GM19397 (cell line): Measurements from ENCODE around the gene GDF11.
A peak's percentile ranks its signal among the peaks of the same experiment; 100 is the strongest.

Experiments used
- ATAC-seq: cut with Tn5 transposase; IDR thresholded peaks from one replicate; pipeline ENCODE4 v1.9.1; 2021; ENCODE audit warnings: mild to moderate bottlenecking, moderate library complexity; ENCODE audit not compliant: unreplicated experiment

Gene GDF11

DNA sequence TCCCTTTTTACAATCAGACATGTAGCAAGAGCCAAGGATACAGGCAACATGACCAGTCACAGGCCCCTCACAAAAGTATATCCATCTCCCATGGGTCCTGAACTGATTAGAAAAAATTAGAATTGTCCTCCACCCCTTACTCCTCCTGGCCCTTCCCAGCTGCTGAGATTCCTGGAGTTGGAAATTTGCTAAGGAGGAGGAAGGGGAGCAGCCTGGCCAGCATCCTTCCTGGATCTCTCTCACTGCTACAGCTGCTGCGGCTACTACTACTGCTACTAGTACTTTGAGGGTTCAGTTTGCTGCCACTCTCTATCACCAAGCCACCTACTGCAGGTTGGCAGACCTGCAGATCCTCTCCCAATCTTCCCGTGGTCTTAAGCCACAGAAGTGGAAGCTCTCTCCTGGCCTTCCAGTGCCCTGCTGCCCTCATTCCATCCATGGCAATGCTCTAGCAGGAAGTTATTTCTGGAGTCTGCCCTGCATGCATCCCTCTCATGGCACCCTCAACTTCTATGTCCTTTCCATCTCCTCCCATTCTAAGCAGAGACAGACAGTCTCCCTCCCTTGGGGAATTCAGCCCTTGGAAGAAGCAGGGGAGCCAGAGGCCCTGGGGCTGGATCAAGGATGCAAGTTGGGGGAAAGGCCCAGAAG is 36.2 kb upstream of the GDF11 start:
- no peak for ATAC-seq

DNA sequence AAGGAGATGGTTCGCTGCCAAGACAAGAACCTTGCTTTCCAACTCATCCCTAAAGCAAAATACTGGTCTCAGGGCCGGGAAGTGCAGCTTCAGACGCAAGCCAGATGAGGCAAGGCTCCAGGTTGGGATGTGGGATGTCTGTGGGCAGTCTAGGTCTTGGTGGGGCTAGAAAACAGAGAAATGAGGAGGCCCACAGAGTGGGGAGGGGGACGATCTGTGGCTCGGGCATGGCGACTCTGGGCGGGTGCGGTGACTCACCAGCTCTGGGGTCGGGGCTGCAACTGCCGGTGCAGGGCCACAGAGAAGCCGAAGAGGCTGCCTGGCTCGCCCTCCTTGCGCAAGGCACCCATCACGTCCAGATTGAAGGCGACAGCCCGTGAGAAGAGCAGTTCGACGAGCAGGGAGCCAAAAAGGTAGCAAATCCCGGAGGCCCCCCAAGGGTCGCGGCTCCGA is 35.7 kb upstream of the GDF11 start:
- ATAC-seq = no peak

DNA sequence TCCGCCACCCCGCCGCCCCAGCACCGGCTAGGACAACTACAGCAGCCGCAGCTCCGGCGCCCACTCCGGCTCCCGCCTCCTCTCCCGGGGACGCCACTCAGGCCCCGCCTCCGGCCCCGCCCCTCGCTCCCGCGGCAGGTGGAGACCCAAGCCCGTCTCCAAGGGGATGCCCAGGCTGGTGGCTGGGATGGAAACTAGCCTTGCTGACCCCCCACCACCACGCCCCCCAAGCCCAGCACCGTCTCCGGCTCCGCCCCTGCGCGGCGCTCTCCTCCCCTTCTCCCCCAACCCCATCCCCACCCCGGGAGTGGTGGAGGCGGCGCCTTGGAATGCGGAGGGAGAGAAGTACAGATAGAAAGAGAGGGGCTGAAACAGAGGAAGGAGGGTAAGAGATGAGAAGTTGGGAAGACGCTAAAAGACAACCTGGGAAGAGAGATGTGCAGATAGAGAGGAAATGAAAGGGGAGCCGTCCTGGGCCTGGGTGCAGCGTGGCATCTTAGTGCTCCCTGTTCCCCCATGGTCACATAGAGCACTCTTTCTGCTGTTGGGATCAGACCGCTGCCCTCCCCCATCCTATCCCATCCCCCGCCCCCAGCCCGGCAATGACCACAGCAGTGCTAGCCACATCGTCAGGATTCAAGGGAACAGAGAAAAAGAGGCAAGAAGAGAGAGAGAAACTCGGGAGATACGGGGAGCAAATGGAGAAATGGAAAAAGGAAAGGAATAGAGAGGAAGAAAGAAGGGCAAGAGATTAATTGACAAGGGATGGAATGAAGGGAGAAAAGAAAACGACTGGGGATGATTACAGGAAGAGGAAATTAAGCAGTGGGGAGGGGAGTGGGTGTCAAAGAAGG is 34.9 kb upstream of the GDF11 start, which contains the start of gene ITGA7:
Gene ITGA7, minus strand, starts transcription at position 64 of the 854 bp plus-strand sequence. CDS start 222 bp downstream, outside the sequence.
- no peak for ATAC-seq

DNA sequence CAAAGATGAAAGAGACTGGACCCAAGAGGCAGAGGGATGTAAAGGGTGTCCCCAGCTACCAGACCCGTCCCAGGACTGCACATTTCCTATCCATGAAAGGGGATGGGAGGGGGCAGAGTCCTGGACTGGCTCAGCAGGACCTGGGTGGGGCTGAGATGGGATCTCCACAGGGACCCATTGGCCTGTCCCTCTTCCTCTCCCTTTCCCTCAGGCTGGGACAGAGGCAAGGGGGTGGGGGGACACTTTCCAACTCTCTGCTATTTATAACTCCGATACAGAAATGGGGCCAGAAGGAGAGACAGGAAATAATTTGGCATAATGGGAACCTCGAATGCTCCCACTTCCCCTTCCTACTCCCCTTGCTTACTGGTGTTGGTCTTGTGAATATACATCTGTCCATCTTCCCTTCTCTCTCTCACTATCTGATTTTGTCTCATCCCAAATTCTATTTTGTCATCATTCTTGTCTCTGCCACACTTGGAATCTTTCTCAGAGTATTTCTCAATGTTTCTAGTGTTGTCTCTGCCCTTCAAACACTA is 34.2 kb upstream of the GDF11 start:
- no peak for ATAC-seq

DNA sequence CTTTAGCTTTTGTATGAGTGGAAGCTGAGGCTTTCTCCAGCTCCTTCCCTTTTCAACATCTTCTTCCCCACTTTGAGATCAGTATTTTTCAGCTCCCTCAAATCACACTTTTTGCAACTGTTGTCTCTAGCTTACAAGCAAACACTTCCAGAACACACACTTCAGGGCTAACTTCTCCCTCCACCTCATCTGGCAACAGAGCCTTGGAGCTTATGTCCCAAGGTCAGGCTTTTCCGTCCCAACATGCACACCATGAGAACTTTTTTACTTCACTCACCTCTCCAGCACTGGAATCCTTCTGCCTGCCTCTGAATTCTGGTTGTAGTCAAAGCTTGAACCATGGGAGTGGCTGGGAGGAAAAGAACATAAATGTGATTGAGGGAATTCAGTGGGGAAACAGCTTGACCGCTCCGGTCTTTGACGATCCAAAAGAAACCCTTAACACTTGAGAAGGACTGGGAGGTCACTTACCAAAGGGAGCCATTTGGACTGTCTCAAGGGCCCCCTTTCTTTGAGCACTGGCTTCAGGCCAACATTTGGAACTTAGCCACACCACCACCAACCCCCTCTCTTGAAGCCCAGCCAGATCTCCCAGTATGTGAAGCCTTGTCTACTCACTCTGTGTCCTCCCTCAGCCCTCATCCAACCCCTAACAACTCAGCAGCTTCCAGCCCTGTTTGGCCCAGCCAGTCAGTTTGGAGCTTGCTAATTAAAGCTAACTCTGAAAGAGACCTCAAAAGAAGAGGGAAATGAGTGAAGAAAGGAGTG is 31.0 kb upstream of the GDF11 start:
- no peak for ATAC-seq

DNA sequence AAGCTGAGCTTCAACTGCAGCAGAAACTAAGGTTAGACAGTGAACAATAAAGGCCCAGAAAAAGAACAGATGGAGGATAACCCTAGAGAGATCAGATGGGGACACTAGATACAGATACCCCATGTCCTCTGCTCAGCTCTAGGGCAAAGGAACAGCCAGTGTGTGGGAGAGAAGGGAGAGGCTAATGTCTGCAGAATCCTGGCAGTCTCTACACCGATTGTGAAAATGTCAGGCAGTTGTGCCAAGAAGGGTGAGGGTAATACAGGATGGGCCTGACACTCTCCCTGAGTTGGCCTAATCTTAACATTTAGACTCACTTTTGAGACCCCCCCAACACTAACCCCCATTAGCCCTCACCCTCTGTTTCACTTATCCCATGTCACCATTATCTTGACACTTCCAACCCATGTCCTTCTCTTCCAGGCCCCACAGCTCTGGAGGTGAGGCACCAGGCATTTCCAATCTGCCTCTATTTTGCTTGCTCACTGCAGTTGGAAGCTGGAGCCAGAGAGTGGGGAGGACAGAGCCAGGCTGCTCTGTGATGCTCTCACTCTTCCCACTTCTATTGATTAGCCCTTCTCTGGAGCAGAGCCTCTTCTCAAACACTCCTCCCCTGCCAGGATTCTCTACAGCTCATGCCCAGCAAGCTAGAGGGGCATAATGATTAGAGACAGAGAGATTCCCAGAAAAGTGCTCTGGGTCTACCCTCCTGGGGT is 30.1 kb upstream of the GDF11 start:
- no peak for ATAC-seq

DNA sequence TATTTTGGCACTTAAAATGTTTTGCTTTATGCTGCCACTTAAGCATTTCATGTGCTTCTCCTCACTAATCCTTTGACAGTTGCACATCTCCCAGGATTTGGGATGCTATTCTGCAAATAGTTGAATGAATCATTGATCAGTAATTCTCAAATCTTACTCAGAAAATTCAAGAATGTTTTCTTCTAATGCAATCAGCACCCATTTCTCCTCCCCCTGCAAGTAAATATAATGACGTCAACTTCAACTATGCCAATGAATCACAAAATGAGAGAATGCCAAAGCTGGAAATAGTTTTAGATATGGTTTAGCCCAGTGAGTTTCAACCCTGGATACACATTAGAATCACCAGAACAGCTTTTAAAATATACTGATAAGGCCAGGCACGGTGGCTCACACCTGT is 29.2 kb upstream of the GDF11 start:
- ATAC-seq = no peak

DNA sequence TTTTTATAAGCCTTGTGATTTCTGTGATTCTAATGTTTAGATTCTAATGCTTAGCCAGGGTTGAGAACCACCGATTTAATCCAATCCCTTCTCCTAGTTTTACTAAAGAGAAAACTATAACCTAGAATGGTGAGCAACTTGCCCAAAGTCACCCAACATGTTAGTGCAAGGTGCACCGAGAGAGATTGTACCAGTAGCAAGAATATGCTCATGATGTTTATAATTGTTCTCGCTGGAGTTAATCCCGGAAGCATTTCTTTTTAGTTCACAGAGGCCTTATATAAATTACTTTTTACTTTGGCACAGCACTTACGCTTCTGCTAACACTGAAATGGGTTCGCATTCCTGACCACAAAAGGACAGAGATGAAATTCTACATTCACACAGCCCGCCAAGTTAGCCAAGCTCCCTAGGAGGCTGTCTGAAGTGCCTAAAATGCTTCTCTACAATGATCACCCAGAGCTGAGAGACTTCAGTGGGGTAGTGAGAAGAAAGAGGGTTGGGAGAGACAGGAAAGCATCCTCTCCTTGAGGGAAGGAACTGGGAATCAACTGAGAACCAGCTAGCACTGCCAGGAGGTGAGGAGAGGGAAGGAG is 27.7 kb upstream of the GDF11 start:
- no peak for ATAC-seq

DNA sequence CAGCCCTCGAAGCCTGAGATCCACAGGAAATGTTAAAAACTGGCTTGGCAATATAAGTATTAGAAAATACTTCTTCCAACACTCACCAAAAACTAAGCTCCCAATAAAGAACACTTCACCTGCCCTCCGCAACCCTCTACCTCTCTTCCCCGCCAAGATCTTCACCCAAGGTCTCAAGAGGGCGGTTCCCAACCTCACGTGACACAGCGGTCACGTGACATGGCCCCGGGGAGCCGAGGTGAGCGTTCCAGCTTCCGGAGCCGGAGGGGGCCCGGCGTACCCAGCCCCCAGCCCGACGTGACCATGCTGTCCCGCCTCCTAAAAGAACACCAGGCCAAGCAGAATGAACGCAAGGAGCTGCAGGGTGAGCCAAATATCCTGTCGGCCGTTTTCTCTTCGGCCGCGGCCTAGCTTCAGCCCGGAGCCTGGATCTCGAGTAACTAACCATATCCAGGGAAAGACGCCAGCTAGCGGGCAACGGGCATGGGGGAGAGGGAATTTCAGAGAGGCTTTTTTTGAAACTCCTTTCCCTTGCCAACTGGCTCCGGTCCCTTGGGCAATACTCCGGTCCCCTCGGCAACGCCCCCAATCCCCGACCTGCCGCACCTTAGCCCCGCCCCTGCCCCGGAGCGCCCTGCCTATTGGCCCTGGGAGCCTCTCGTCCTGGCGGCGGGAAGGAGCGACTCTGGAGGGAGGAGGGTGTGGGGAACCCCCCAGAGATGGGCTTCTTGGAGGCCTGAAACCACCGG is 26.9 kb upstream of the GDF11 start, which contains the start of gene BLOC1S1:
Gene BLOC1S1, plus strand, starts transcription at position 214 of the 749 bp plus-strand sequence. Its CDS starts 6 bp downstream, at position 220.
- ATAC-seq = peak; percentile 88

DNA sequence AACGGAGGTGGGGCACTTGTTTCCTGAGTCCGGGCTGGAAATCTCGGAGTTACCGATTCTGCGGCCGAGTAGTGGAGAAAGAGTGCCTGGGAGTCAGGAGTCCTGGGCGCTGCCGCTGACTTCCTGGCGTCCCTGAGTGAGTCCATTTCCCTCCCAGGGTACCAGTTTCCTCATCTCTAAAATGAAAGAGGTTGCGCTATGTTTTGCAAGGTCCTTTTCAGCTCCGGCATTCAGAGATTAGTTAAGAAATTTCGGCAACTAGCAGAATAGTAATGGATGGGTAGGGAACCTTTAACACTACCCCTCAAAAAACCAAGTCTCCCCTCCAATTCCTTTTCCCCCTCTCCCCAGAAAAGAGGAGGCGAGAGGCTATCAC is 26.4 kb upstream of the GDF11 start:
- ATAC-seq = no peak

DNA sequence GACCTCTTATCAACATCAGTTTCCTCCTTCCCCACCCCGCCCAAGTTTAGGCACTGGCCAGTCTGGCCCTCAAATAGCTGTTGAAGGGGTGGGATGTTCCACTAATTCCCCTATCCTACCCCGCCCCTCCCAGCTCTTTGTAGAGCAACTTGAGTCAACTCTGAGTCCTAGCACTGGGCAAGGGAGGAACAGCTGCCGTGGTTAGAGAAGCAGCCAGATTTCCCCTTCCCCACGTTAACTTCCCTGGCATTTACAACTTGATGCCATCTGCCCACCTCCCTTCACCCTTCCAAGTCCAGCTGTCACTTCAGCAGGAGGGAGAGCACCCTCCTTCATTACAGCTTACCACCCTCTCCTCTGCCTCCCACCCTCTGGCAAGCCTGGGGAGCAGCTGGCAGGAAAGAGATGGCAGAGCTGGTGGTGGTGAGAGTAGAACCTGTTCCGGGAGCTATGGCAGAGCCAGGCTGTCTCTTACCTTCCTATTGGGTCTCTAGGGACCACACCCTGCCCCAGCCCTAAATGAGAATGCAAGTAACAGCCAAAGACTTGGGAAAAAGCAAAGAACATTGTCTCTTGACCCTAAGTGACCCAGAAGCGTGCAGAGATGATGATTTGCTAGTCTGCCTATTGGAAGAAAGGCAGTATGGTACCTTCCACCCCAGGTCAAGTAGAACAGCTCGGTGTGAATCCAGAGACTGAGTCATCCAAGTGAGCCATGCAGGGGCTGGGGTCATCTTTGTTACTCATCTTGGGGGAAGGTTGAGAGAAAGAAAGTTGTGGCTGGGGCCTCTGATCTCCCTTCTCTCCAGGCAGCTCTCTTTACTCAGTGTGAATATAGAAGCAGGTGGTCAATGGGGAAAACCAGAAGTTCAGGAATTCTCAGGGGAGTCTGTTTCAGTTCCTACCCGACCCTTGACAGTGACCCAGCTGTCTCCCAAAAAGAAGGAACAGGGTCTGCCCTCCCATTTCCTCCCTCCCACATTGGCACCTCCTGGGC is 25.6 kb upstream of the GDF11 start:
- ATAC-seq = no peak

DNA sequence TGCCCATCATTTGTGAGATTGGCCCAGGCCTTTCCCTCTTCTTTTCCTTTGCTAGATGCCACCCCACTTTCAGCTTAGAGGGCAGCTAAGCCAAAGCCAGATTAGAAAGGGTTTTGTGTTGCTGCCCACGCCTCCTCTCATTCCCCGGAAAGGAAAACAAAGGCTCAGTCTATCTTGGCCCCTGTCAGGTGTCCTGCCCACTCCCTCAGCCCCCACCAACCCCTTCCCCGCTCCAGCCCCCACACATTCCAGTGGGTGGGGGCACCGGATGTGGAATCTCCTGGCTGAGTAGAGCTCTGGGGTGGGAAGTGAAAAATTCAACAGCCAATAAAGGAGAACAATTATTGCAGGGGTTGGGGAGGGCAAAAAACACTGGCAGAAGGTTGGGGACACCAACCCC is 24.9 kb upstream of the GDF11 start:
- no peak for ATAC-seq

DNA sequence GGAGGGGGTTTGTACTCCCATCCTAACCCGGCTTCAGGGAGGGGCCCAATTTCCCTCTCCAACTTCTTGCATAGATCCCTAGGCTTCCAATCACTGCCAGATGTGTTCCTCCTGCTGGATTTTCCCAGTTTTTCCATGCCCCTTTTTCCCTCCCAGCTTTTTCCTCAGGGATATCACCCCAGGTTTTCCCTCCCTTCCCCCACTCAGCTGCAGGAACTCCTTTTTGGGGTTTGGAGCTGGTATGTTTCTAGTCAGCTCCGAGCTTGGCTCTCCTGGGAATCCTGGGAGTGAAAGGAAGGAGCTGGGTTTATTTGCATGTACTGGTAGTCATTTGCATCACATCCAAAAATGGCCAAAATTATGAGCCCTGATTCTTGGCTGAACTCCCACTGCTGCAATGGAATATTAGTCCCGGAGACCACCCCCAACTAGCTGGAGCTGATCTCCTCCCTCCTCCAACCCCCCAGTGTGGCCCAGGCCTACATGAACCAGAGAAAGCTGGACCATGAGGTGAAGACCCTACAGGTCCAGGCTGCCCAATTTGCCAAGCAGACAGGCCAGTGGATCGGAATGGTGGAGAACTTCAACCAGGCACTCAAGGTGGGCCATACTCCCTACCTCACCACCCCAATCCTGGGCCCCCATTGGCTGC is 24.2 kb upstream of the GDF11 start:
- ATAC-seq = no peak

DNA sequence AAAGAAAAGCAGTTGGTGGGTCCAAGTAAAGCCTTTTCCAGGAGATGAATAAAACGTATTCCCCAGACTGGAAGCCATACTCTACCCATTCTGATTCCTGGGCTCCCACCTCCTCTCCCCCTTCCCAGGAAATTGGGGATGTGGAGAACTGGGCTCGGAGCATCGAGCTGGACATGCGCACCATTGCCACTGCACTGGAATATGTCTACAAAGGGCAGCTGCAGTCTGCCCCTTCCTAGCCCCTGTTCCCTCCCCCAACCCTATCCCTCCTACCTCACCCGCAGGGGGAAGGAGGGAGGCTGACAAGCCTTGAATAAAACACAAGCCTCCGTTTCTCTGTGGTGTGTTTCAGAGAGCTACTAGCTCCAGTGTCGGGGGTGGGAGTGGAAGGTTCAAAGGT is 23.6 kb upstream of the GDF11 start:
- ATAC-seq = no peak

DNA sequence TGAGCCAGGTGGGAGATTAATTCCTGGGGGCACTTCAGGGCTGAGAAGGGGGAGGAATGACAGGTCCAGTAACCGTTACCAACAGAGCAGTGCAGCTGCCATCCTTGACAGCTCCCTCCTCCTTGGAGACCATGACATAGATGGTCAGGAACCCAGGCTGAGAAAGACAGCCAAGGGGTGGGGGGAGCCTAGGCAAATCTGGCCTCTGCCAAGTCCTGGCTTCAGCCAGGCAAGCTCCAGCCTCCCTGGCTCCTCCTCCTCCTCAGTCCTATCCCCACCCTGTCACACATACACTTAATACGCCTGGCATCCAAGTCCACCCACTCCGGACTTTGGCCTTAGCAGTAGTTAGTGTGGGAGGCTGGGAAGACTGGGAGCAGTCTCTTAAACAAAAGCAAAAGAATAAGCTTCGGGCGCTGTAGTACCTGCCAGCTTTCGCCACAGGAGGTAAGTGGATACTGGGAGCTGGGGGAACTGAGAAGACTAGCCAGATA is 22.8 kb upstream of the GDF11 start, which contains the start of gene RDH5:
Gene RDH5, plus strand, starts transcription at position 323 of the 494 bp plus-strand sequence. CDS start 792 bp downstream, outside the sequence.
- ATAC-seq = no peak

DNA sequence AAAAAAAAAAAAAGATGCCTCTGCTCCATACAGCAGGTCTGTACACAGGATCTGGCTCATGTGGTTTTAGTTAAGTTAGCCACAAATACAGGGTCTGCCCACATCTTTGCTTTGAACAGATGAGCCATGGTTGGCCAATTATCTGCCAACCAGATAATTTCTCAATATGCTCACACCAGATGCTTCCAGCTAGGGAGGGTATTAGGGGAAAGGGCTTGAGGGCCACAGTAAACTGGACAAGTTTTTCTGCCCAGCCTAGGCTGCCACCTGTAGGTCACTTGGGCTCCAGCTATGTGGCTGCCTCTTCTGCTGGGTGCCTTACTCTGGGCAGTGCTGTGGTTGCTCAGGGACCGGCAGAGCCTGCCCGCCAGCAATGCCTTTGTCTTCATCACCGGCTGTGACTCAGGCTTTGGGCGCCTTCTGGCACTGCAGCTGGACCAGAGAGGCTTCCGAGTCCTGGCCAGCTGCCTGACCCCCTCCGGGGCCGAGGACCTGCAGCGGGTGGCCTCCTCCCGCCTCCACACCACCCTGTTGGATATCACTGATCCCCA is 22.0 kb upstream of the GDF11 start:
- ATAC-seq = no peak

DNA sequence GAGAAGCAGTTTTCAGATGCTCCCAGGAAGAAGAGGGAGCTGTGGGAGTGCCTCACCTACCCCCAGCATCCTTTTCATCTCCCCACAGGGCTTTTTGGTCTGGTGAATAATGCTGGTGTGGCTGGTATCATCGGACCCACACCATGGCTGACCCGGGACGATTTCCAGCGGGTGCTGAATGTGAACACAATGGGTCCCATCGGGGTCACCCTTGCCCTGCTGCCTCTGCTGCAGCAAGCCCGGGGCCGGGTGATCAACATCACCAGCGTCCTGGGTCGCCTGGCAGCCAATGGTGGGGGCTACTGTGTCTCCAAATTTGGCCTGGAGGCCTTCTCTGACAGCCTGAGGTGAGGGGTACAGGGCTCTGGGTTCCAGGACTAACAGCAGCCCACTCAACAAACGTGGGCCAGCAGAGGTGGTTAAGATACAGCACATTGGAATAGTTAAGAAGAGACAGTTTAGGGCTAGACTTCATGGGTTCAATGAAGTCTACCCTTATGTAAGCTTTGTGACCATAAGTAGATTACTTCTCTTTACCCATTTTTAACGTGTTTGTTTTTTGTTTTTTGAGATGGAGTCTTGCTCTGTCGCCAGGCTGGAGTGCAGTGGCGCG is 21.2 kb upstream of the GDF11 start:
- ATAC-seq = no peak
